ENCODE measurements around the gene TMEM91. TPM values are rescaled to one million over a fixed set of nuclear protein-coding genes. Genes with fewer than 3 reads are reported as not detected.
A peak's percentile ranks its signal among the peaks of the same experiment; 100 is the strongest.

TMEM91 gene
- total and polyA plus RNA-seq, 9 of the 15 experiments (the other 6 are each of a cell fraction or from before 2014, with no cell fraction given) = 1.2 to 5.2 (median 2.7) TPM

DNA sequence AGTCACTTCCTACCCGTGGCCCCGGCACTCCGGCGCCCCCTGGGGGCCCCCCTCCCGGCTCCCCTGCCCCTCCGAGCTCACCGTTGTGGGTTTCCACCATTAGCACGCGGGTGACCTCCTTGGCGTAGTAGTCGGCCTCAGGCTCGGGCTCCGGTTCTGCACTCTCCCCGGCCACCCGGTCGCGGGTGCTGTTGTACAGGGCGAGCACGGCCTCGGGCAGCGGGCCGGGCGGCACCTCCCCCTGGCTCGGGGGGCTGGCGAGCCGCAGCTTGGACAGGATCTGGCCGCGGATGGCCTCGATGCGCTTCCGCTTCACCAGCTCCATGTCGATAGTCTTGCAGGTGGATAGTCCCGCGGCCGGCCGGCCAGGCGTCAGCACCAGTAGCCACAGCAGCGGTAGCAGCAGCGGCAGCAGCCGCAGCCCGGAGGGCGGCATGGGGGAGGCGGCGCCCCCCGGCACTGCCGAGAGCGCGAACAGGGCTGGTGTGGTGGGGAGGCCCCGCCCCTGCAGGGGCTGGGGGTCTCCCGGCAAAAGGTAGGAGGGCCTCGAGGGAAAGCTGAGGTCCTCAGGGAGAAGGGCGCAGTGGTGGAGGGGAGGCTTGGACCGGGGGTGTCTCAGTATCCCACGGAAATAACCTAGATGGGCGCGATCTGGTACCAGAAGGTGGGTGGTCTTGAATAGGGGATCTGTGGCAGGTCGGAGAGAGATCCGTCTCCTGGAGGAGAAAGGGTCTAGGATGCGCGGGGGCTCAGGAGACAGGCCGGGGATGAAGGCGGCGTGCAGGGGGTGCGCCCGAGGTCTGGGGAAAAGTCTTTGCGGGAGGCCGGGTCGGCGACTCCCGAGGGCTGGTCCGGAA lies 23.5 kb upstream of the TMEM91 start (continued):
- TF ChIP-seq, protein P1, sequence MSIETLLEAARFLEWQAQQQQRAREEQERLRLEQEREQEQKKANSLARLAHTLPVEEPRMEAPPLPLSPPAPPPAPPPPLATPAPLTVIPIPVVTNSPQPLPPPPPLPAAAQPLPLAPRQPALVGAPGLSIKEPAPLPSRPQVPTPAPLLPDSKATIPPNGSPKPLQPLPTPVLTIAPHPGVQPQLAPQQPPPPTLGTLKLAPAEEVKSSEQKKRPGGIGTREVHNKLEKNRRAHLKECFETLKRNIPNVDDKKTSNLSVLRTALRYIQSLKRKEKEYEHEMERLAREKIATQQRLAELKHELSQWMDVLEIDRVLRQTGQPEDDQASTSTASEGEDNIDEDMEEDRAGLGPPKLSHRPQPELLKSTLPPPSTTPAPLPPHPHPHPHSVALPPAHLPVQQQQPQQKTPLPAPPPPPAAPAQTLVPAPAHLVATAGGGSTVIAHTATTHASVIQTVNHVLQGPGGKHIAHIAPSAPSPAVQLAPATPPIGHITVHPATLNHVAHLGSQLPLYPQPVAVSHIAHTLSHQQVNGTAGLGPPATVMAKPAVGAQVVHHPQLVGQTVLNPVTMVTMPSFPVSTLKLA (conservative IDR thresholded peaks at IDR 0.05) = peak; percentile 74 to 87
- TF ChIP-seq FOXM1 (IDR thresholded peaks at IDR 0.05; ENCODE audit: low read depth) (no peak), FOXM1 (CRISPR knock-in tag; IDR thresholded peaks at IDR 0.05; ENCODE audit: low read depth) (no peak), MECOM (CRISPR knock-in tag; IDR thresholded peaks at IDR 0.05) (no peak), STAT5B (CRISPR knock-in tag; IDR thresholded peaks at IDR 0.05) (no peak), RNF2 (IDR thresholded peaks at IDR 0.05) (no peak), NR4A1 (CRISPR knock-in tag; IDR thresholded peaks at IDR 0.05) (no peak), NR4A1 (tag; IDR thresholded peaks at IDR 0.05) (no peak), CGGBP1 (CRISPR knock-in tag; IDR thresholded peaks at IDR 0.05) (no peak), CLOCK (CRISPR knock-in tag; IDR thresholded peaks at IDR 0.05; ENCODE audit: borderline replicate concordance) (no peak), SMAD3 (CRISPR knock-in tag; conservative IDR thresholded peaks at IDR 0.05) (no peak), CBFA2T2 (conservative IDR thresholded peaks at IDR 0.05) (no peak), CBX2 (IDR thresholded peaks at IDR 0.05; ENCODE audit: insufficient read depth, low read length, poor library complexity, severe bottlenecking) (no peak)
- TF ChIP-seq, protein P2, sequence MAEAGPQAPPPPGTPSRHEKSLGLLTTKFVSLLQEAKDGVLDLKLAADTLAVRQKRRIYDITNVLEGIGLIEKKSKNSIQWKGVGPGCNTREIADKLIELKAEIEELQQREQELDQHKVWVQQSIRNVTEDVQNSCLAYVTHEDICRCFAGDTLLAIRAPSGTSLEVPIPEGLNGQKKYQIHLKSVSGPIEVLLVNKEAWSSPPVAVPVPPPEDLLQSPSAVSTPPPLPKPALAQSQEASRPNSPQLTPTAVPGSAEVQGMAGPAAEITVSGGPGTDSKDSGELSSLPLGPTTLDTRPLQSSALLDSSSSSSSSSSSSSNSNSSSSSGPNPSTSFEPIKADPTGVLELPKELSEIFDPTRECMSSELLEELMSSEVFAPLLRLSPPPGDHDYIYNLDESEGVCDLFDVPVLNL (CRISPR knock-in tag; IDR thresholded peaks at IDR 0.05; ENCODE audit: low read depth) = no peak
- TF ChIP-seq, protein P3, sequence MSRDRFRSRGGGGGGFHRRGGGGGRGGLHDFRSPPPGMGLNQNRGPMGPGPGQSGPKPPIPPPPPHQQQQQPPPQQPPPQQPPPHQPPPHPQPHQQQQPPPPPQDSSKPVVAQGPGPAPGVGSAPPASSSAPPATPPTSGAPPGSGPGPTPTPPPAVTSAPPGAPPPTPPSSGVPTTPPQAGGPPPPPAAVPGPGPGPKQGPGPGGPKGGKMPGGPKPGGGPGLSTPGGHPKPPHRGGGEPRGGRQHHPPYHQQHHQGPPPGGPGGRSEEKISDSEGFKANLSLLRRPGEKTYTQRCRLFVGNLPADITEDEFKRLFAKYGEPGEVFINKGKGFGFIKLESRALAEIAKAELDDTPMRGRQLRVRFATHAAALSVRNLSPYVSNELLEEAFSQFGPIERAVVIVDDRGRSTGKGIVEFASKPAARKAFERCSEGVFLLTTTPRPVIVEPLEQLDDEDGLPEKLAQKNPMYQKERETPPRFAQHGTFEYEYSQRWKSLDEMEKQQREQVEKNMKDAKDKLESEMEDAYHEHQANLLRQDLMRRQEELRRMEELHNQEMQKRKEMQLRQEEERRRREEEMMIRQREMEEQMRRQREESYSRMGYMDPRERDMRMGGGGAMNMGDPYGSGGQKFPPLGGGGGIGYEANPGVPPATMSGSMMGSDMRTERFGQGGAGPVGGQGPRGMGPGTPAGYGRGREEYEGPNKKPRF (IDR thresholded peaks at IDR 0.05; ENCODE audit: low read depth, low read length) = no peak
- TF ChIP-seq, protein P4, sequence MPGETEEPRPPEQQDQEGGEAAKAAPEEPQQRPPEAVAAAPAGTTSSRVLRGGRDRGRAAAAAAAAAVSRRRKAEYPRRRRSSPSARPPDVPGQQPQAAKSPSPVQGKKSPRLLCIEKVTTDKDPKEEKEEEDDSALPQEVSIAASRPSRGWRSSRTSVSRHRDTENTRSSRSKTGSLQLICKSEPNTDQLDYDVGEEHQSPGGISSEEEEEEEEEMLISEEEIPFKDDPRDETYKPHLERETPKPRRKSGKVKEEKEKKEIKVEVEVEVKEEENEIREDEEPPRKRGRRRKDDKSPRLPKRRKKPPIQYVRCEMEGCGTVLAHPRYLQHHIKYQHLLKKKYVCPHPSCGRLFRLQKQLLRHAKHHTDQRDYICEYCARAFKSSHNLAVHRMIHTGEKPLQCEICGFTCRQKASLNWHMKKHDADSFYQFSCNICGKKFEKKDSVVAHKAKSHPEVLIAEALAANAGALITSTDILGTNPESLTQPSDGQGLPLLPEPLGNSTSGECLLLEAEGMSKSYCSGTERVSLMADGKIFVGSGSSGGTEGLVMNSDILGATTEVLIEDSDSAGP (CRISPR knock-in tag; IDR thresholded peaks at IDR 0.05) = no peak

All from K562 (cell line).